Central memory CD4-positive, alpha-beta T cell (primary cell): Measurements from ENCODE around the gene TAS2R41.

Experiments used
- DNase-seq: peaks from one replicate; pipeline ENCODE4 v3.0.0; 2022

TAS2R41 gene

GRCh38 chr7:143494622-143495021 lies 16.9 kb downstream of the TAS2R41 start:
- DNase-seq: no peak

DNA sequence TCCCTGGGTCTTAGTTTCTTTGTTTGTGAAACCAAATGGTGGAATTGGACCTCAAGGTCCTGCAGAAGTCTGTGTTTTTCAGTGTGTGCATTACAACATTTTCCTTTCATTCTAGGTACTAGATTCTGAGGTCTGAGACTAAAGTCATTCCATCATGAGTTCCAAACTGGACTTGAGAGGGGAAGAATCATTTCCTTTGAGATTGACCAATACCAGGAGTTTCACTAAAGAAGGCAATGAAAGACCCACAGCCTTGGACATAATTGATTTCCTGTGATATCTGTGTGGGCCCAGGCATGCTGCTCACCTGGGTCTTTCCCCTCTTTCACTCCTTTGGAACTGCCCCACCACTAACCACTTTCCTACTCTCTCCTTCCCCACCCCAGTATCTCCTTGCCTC lies 18.2 kb downstream of the TAS2R41 start:
- no peak for DNase-seq

GRCh38 chr7:143496263-143496662 lies 18.6 kb downstream of the TAS2R41 start:
- DNase-seq: no peak

DNA sequence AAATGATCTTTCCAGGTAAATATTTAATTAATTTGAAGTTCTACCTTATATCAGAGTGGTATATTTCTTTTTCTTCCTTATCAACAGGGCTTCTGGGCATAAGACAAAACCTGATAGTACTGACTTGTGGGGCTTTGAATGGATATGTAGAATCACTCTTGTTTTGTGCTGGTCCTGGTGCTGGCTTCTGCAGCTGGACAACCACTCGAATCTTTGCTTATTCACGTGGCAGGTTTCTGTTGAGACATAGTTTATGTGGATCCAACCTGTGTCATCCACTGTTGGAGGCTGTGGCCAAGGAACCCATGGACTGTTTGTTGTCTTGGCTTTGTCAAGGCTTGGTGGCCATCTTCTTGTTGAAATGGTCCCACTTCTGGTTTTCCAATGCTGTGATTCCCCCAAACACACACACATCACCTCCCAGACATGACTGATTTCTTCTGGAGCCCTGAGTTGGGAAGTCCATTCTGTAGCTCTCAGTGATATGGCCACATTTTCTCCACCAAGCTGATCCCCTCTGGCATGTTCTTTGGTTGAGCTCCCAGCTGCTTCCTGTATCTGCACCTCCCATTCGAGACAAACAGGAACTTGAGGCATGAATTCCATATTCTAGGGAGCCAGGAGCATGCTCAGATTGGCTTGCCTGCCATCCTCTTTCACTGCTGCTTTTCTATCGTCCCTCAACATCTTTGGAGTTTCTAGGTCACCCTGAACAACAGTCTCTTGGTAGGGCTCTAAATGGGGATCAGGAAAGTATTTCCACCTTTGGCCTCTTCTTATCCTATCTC lies 19.5 kb downstream of the TAS2R41 start:
- DNase-seq: no peak

- DNase-seq: no peak
Measured at GRCh38 chr7:143499246-143499645, 21.6 kb downstream of the TAS2R41 start.

GRCh38 chr7:143499743-143500348 lies 22.2 kb downstream of the TAS2R41 start:
- DNase-seq: no peak

GRCh38 chr7:143503261-143503660 lies 25.6 kb downstream of the TAS2R41 start:
- no peak for DNase-seq

GRCh38 chr7:143504215-143504936 lies 26.7 kb downstream of the TAS2R41 start:
- DNase-seq: no peak

GRCh38 chr7:143504937-143505297 lies 27.2 kb downstream of the TAS2R41 start:
- DNase-seq: no peak

- DNase-seq: no peak
Measured at GRCh38 chr7:143505838-143506237, 28.2 kb downstream of the TAS2R41 start.

DNA sequence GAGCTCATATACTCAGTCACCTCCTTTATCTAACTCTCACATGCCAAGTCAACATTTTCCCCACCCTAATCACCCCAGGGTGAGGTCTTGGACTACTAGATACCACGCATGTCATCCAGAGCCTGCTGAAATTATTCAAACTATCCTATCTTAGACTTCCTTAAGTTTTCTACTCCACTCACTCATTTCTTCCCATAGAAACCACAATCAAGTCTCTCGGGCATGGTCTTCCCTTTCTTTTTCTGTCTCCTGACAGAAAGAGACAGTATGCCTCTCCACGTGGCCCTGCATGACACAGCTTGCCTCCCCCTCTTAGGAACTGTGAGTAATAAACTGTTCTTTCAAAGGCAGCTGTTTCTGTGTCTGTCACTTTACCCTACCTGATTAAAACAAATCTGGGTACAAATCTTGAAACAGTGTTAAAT lies 29.4 kb downstream of the TAS2R41 start:
- DNase-seq: no peak

- no peak for DNase-seq
Measured at GRCh38 chr7:143507534-143508055, 29.9 kb downstream of the TAS2R41 start.

- DNase-seq: no peak
Measured at GRCh38 chr7:143510854-143511592, 33.4 kb downstream of the TAS2R41 start.

DNA sequence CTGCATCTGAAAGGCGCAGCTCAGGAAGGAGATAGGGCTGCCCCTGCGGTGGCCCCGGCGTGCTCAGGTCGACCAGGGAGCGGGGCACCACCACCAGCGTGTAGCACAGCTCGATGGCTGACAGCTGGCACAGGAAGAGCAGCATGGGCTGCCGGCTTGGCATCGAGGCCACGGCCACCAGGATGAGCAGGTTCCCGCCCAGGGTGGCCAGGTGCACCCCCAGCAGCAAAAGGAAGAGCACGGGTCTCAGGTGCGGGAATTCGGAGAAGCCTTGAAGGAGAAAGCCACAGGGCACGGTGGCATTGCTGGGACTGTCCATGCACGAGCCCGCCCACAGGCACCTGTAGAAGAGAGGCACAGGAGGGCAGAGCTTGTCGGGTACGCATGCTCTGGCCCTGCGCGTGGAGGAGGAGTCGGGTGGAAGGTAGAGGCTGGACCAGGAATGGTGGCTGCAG lies 33.9 kb downstream of the TAS2R41 start:
- no peak for DNase-seq

- no peak for DNase-seq
Measured at GRCh38 chr7:143512488-143513340, 35.0 kb downstream of the TAS2R41 start.

DNA sequence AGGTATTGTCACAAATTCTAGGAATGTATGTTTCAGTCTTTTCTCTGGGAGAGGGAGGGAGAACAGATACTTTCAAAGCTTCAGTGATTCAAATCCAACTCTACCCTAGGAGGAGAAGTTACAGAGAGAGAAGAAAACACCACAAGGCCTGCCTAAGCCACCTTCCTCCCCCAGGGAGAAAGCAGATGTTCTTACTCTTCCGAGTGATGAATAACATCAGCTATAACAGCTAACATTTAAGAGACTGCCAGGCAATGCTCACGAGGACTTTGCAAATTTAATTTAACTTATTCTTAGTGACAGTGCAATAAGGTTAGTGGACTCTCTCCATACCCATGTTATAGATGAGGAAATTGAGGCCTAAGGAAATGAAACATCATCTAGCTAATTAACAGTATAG lies 36.8 kb downstream of the TAS2R41 start:
- no peak for DNase-seq

DNA sequence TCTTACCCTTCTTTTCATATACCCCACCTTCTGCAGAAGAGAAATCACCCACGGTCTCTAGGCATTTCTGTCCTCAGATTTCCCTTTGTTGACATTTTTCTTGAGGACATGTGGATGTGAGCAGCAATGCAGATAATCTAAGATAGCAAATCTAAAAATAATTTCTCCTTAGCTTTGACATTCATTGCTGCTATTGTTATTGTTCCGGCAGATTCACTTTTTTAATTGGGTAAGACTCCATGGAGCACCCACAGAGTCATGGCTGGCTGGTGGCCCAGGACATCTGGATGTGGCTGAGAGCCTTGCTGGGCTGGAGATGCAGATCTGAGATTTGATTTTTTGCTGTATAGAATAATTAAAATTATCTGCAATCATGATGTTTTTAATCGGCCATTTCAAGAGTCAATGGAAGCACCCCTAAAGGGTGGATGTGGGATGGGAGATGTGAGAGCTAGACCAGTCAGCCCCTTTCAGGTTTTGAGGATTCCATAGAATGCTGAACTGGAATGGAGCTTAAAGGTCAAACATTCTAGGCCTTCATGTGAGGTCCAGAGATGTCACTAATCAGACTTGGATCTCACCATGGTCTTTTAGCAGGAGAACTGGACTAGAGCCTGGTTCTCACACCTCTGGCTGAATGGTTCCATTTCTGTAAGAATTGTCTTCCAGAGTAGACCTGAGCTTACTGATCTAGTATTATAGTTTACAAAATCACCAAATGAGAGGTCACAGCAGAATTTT lies 37.5 kb downstream of the TAS2R41 start:
- DNase-seq: no peak

- DNase-seq: no peak
Measured at GRCh38 chr7:143516981-143517380, 39.3 kb downstream of the TAS2R41 start.

DNA sequence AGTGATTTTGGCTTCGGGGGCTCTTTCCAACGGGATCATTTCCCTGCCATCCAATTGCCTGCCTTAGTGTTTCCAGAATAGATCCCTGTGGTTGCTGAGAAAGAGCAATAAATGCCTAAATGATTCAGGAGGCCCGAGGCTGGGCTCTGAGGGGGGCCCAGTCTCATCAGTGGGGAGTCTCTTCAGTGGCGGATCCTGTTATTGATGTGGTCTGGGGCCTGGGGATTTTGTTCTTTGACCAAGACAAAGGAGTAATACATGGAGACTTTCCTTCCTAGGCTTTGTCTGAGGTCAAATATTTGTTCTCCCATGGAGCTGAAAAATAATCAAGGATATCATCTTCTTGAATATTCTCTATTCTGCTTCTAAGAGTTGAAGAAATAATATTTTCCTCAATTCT lies 40.8 kb downstream of the TAS2R41 start:
- DNase-seq: no peak

DNA sequence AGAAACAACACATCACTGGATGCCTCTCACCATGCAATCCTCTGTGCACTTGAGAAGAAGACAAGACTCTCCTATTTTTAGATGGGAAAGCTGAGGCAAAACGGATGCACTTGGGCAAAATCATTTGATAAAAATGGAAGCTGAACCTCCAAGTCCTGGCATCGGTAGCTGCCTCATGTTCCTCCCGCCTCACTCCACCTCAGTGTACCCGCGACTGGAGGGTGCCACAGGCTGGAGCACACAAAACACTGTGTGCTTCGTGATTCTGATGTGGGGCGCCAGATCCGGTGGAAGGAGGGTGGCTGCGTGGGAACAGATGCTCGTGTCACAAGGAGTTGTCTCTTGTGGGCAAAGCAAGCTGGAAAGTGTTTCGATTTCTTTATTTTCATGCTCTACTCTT lies 41.3 kb downstream of the TAS2R41 start:
- DNase-seq: no peak
